Cerebellar nuclear complex (tissue), 1 donor: Measurements from ENCODE around the gene LUC7L2.
"Not testable (repeated sequence)": the region's sequence is repeated elsewhere in the genome, so short reads cannot be mapped to it uniquely, and the experiment has no call there.

ENCODE experiments used
- DNase-seq, 2 experiments: peaks; one replicate each; lab custom pipeline; 2025; lab: John Stamatoyannopoulos, UW

The LUC7L2 gene

DNA sequence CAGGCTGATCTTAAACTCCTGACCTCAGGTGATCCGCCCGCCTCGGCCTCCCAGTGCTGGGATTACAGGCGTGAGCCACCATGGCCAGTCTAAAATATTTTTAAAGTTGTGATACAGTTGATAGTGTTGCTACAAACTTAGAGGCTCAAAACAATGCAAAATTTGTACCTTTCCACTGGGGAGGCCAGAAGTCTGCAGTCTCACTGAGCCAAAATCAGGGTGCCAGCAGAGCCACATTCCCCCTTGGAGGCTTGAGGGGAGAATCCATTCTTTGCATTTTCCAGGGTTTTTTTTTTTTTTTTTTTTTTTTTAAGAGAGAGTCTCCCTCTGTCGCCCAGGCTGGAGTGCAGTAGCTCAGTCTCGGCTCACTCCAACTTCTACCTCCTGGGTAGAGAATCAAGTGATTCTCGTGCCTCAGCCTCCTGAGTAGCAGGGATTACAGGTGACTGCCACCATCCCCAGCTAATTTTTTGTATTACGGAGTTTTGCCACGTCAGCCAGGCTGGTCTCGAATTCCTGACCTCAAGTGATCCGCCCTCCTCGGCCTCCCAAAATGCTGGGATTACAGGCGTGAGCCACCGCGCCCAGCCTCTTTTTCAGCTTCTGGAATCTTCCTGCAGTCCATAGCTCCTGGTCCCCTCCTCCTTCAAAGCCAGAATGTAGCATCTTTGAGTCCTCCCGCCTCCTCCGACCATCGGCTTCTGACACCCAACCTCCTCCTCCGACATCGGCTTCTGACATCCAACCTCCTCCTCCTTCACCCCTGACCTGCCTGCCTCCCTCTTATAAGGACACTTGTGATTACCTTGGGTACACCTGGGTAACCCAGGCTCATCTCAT, 86.6 kb downstream of the LUC7L2 start:
- no peak for DNase-seq

DNA sequence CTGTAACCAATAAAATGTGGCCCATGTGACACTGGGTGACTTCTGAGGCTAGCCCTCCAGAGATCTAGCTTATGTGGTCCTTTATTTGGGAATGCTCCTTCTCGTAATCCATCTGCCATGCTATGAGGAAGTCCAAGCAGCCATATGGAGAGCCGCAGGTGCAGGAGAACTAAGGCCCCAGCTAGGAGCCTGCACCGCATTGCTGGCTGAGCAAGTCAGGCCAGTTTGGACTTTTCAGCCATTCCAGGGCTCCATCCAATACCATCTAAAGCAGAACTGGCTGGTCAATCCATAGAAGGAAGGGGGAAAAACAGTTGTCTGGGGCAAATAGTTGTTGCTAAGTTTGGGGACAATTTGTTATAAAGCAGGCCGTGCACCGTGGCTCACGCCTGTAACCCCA, 91.2 kb downstream of the LUC7L2 start:
- DNase-seq: no peak

DNA sequence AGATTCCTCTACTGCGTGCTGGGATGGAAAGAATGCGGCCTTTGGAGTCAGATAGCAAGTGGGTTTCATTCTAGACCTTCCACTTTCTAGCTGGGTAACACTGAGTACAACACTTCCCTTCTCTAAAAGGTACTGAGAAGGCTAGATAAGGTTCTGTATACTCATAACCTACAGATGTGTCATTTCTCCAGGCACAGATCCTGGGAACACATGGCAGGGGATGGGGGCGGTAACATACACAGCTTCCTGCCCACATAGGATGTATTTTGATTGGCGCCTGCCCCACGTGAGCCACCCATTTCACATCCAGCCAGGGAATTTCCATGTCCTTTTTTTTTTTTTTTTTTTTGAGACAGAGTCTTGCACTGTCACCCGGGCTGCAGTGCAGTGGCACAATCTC, 91.9 kb downstream of the LUC7L2 start:
- no peak for DNase-seq

- DNase-seq: no peak
Observed at GRCh38 chr7:139452958-139453672, 93.4 kb downstream of the LUC7L2 start.

DNA sequence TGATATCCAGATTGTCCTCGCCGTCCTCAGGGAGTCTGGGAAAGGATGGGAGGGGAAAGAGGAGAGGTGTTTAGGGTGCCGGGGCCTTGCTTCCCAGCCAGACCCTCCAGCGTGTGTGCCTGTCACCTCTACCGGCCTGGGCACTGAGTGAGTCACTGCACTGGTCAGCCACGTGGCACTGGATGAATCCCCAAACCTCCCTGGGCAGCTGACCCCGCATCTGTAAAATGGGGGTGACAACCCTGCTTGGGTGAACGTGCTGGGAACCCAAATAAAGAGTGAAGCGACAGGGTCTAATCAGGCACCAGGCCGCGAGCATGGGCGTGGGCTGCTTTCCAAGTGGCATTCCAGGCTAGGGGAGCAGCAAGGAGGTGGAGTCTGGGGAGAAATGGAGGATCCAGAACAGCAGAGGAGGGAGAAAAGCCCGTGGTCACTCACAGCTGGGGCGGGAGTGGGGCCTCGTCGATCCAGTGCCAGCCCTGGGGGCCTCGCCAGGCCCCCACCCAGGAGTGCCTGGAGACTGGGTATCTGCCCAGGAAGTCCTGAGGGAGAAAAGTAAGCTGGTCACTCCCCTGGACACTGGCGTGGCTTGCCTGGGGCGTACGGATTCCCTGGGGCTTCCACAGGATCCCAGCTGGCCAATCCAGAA, 94.1 kb downstream of the LUC7L2 start:
- no peak for DNase-seq

GRCh38 chr7:139455789-139456188, 96.1 kb downstream of the LUC7L2 start:
- no peak for DNase-seq

GRCh38 chr7:139456511-139456910, 96.8 kb downstream of the LUC7L2 start:
- DNase-seq: no peak

DNA sequence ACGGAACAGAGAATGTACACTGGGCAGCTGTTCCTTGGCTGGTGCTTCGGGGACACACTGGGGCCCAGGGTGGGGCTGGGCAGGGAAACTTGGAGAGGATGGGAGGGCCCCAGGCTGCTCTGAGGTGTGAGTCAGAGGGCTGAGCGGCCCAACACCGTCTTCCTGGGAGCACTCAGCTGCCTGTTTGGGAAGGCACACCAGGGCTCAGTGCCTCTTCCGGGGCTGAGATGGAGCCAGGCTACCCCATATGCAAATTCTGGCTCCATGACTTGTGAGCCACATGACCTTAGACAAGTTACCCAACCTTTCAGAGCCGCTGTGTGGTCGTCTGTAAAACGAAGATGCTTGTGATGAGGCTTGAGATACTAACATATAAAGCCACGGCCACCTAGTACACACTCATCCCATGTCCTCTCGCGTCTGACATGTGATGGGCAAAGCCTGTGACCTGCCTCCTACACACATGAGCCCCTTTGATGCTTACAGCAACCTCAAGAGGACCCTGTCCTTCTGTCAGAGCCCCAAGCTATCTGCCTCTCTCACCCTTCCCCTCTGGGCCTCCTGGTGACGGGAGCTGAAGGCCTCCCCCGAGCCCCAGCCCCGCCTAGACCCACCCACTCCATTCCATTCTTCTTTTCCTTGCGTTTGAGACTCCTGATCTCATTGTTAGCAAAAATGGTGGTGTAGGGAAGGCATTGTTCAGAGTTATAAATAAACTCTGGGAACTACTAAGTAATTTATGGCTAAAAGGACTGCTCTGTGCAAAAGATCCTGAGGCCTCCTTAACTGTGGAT, 97.7 kb downstream of the LUC7L2 start:
- DNase-seq: no peak

GRCh38 chr7:139463421-139463820, 103.7 kb downstream of the LUC7L2 start:
- not testable (repeated sequence) for DNase-seq

DNA sequence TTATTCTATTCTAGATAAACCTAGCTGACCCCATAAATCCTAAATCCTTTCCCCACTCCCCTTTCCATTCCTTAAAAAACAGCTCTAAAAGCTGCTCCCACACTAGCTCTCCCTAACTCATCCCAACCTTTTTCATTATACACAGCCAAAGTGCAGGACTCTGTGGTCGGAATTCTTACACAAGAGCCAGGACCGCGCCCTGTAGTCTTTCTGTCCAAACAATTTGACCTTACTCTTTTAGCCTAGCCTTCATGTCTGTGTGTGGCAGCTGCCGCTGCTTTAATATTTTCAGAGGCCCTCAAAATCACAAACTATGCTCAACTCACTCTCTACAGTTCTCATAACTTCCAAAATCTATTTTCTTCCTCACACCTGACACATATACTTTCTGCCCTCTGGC, 104.8 kb downstream of the LUC7L2 start:
- DNase-seq: not testable (repeated sequence)

DNA sequence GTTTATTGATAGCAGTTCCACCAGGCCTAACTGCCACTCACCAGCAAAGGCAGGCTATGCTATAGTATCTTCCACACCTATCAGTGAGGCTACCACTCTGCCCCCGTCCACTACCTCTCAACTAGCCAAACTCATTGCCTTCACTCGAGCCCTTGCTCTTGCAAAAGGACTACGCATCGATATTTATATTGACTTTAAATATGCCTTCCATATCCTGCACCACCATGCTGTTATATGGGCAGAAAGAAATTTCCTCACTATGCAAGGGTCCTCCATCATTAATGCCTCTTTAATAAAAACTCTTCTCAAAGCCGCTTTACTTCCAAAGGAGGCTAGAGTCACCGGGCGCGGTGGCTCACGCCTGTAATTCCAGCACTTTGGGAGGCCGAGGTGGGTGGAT, 105.4 kb downstream of the LUC7L2 start:
- DNase-seq: not testable (repeated sequence)

GRCh38 chr7:139467729-139468128, 108.0 kb downstream of the LUC7L2 start:
- not testable (repeated sequence) for DNase-seq

- not testable (repeated sequence) for DNase-seq
Observed at GRCh38 chr7:139468281-139468680, 108.6 kb downstream of the LUC7L2 start.

DNA sequence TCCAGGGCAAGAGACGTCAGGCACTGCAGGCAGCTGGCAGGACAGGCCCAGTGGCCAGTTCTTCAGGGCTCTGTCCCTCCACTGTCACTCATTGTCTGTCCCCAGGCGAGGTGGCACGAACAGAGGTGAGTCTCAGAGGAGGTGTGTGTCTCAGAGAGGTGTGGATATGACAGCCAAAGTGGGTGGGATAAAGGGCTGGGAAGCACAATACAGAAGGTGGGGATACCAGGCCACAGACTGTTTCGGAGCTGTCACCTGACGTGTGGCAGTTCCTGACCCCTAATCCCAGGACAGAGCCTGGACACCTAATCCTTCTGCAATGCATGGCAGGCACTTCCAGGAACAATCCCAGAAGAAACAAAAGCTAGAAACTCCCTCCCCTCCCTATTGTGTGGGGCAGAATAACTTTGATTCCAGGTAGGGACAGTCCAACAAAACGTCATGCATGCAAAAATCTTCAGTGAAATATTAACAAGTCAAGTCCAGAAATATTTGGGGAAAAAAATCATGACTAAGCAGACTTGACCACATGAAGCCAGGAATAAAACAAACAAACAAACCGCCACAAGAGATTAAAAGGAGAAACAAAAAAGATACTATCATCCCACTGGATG, 112.2 kb downstream of the LUC7L2 start:
- DNase-seq: no peak
